HTR-8/SVneo (cell line): Measurements from ENCODE around the gene SPSB4.

Source experiments
- DNase-seq: peaks from one replicate; pipeline ENCODE4 v3.0.0; 2011; ENCODE audit warnings: low spot score, mixed read lengths; ENCODE audit not compliant: insufficient read length
- FAIRE-seq: peaks from 2 replicates; lab custom pipeline; 2011; peaks lifted over from hg19 to GRCh38; lab: Jason Lieb, UNC

SPSB4 gene

DNA sequence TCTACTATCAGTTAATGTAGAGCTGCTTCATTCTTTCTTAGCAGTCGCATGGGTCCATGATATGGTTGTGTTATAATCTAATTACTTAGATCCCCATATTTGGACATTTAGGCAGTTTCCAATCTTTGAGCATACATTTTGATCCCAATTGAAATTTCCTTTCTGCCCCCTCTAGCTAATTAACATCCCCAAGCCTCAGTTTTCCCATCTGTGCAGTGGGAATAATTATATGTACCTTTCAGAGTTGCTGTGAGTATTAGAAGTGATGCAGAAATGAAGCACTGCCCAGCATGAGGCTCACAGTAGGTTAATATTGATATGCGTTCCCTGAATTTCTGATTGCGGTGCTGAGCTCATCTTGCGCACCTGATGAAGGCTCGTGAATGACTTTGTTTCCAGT is 21.8 kb downstream of the SPSB4 start:
- FAIRE-seq (no peak), DNase-seq (no peak)

DNA sequence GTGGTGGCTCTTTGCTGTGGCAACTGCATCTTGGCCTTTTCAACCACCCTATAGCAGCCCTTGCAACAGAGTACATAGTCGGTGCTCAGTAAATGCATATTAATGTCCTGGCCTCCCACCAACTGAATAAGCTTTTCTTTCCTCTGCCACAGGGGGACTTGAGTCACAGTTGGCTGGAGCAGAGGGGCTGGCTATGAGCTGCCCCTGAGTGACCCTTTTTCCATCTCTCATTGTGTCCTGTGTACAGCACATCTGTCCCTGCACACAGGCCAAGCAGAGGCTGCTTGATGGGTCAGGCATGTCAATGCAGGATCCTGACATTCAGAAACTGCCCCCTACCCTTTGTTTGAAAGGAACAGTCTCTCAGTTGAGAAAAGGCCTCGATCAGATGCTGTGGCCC is 22.4 kb downstream of the SPSB4 start:
- FAIRE-seq: no peak
- no peak for DNase-seq

DNA sequence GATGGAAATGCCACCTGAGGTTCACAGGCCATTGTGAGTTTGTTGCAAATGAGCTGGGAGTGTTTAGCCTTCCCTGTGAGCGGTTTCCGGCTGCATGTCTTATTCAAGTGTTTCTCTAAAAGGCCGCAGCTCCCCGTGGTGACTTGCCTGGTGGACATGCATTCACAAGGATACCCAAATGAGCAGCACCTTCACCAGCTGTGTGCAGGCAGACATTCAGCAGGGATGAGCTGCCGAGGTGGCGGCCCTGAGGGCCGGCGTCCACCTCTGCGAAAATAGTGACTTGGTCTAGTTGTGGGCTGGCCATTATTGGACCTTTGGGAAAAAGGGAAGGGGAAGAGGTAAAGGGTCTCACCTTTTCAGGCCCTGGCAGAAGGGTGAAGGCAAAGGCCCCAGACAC is 23.4 kb downstream of the SPSB4 start:
- no peak for FAIRE-seq

GRCh38 chr3:141076036-141076773 is 25.1 kb downstream of the SPSB4 start:
- FAIRE-seq: peak; percentile 20

More for the DNA sequence above, 23.4 kb downstream of the SPSB4 start:
- no peak for DNase-seq

GRCh38 chr3:141076797-141077571 is 25.8 kb downstream of the SPSB4 start:
- FAIRE-seq (no peak), DNase-seq (no peak)

More at GRCh38 chr3:141076036-141076773, 25.1 kb downstream of the SPSB4 start:
- DNase-seq: no peak

GRCh38 chr3:141077631-141078030 is 26.5 kb downstream of the SPSB4 start:
- FAIRE-seq: no peak
- no peak for DNase-seq

- DNase-seq (no peak), FAIRE-seq (no peak)
Observed at GRCh38 chr3:141078200-141078599, 27.1 kb downstream of the SPSB4 start.

DNA sequence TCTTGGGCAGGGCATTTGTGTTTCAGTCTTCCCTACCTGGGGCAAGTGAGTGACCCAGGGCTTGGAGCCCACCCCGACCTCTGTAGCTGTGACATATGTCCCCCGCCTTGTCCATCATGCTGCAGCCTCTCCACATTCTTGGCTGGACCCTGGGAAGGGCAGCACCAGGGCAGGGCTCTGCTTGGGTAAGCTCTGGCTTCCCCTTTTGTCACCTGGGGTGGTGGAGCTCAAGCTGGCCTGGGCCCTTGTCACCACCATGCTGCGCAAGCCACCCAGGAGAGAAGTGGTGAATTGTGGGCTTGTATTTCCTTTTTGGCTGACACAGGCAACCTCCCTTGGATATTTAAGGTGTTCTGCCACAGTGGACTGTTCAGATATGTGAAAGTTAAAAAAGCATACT is 29.3 kb downstream of the SPSB4 start:
- DNase-seq: no peak
- no peak for FAIRE-seq

GRCh38 chr3:141081141-141081795 is 30.1 kb downstream of the SPSB4 start:
- no peak for FAIRE-seq
- no peak for DNase-seq

DNA sequence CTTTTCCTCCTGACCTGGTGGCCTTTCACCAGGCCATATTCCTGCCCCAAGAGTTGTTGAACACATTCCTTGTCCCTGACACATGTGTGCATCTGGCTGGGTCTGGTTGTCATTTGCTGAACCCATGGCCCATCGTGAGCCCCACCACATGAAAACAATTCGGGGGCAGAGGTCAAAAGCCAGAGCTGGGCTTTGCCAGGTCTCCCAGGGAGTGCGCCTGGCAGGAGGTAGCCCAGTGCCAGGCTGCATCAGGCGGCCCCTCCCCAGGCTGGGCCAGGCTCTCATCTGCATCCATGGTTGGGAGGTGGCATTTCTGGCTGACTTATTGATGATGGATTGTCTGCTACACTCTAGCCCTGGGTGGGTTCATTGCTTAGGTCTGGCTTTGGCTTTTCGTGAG is 30.9 kb downstream of the SPSB4 start:
- FAIRE-seq (no peak), DNase-seq (no peak)

- FAIRE-seq (no peak), DNase-seq (no peak)
Observed at GRCh38 chr3:141083226-141083625, 32.1 kb downstream of the SPSB4 start.

- FAIRE-seq (peak; percentile 54), DNase-seq (peak; percentile 59)
Observed at GRCh38 chr3:141083836-141084649, 32.9 kb downstream of the SPSB4 start.

DNA sequence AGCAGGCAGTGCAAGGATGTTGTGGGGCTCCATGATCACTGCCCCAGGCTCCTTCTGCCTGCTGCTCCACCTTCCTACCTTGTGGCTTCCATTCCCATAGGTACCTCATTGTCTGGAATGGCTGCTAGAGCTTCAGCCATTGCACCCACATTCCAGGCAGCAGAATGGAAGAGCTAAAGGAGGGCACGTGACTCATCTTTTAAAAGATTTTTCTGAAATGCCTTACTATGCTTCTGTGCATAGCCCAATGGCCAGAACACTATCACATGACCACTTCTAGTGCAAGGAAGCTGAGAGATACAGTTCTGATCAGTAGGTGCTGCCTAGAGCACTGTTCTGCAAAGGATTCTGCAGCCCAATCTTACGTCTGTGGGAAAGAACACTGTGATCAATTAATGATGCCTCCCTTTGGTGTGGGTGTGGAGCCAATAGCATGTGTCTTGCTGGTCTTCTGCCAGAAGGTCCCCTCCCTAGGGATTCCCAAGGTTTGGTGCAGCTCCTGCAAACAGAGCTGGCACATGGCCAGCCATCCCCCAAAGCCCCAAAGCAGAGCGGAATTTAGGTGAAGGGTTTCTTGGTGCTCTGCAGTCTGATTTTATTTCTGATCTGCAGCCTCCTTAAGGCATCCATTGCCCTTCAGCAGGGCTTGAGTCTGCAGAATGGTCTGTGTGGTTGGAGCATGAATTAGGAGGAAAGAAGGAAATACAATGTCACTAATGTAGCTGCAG is 34.4 kb downstream of the SPSB4 start:
- no peak for DNase-seq
- FAIRE-seq: peak; percentile 9

GRCh38 chr3:141086188-141086587 is 35.0 kb downstream of the SPSB4 start:
- no peak for DNase-seq
- no peak for FAIRE-seq

GRCh38 chr3:141087076-141087777 is 36.1 kb downstream of the SPSB4 start:
- FAIRE-seq: no peak
- DNase-seq: no peak

DNA sequence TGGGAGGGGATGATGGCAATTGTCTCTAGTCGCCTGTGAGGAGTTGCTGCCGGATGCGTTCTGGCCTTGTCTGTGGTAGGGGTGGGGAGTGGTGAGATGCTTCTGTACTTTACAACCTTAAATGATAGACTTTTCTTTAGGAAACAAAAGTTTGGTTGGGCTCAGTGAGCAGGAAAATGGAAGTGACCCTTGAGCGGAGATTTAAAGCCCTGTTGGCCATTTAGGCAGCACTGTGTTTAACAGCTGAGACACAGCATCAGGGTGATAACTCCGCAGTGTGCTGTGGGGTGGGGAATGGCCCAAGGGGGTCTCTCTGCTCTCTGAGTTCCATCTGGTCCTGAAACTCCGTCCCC is 36.6 kb downstream of the SPSB4 start:
- DNase-seq (no peak), FAIRE-seq (peak; percentile 20)

DNA sequence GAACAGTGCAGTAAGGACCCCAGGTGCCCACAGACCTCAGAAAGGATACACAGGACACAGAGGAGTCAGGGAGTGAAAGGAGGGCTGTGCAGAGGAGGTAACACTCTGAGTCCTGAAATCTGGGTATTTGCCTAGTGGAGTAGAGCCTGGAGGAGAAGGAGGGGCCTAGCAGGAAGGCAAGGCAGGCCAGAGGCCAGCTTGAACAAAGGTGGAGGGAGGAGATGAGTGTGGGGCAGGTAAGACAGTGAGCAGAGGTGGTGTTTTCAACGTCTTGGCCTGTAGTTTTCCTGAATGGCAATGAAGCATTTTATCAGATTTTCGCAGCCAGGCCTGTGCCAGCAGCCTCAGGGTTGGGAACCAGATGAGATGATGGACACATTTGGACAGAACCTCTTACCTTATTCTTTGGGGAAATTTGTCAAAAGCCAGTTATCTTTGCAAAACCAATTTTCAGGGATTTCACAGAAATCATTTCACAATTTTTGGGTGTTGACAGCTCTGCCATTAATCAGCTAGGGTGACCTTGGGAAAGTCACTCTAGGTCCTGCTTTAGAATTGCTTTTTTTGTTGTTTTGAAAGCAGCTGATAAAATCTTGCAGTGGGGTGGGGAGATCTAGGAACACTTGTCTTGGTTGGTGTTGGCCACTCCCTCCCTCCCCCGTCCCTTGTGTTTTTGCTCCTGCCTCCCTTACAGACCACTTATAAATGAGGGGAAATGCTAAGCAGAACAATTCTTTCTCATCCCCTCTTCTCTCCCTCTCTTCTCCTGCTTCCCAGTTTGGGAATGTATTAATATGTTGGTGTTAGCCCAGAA is 38.4 kb downstream of the SPSB4 start:
- FAIRE-seq: no peak
- no peak for DNase-seq

DNA sequence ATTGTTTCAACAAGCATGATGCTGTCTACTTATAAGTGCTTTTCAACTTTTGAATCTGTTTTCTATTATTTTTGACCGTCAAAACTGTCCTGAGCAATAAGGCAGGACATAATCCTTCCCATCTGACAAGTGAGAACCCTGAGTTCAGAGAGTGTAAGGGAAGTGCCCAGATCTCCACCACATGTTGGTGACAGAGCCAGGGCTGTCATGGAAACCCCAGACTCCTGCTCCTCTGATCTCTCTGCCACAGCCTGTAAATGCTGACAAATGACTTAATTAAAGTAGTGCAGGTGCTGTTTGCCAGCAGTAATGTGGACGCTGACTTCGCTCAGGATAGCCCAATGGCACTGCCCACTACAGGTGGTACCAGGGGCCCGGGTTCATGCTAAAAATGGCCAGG is 40.3 kb downstream of the SPSB4 start:
- FAIRE-seq (no peak), DNase-seq (no peak)
